Epidermal melanocyte (primary cell): Measurements from ENCODE around the gene SEPTIN1.

Source experiments
- DNase-seq: peaks from one replicate; pipeline ENCODE4 v3.0.0; 2011; ENCODE audit warnings: low spot score; ENCODE audit not compliant: insufficient read length

SEPTIN1 gene, protein sequence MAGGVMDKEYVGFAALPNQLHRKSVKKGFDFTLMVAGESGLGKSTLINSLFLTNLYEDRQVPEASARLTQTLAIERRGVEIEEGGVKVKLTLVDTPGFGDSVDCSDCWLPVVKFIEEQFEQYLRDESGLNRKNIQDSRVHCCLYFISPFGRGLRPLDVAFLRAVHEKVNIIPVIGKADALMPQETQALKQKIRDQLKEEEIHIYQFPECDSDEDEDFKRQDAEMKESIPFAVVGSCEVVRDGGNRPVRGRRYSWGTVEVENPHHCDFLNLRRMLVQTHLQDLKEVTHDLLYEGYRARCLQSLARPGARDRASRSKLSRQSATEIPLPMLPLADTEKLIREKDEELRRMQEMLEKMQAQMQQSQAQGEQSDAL

DNA sequence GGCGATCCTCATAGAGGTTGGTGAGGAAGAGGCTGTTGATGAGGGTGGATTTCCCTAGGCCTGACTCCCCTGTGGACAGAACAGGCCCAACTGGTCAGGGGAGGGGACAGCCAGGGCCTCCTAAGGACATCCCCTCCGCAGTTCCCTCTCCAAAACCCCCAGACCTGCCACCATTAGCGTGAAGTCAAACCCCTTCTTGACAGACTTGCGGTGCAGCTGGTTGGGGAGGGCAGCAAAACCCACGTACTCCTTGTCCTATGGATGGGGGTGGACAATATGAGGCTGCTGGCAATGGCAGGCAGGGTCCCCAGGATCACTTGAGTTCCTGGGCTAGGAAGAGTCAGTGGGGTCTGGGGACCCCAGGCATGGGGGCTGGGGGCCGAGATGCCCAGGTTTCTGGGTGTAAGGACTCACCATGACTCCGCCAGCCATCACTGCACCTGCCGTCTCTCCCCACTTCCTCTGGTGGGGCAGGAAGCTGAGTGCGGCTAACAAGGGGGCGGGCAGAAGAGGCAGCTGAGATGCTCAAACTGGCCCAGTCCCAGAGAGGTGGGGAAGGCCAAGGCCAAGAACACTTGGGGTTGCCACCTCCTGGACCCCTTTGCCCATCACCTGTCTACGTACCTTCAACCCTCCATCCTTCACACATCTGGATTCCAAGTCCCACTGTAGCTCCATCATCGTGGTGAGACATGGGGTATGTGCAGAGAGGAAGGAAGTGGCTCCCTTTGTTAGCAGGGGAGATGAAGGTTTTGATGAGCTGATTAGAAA is at the start of gene SEPTIN1:
TSS of gene SEPTIN1 (minus strand) at position 451 of the 771 bp plus-strand sequence. CDS start at position 432, 19 bp downstream.
- DNase-seq, result no peak

DNA sequence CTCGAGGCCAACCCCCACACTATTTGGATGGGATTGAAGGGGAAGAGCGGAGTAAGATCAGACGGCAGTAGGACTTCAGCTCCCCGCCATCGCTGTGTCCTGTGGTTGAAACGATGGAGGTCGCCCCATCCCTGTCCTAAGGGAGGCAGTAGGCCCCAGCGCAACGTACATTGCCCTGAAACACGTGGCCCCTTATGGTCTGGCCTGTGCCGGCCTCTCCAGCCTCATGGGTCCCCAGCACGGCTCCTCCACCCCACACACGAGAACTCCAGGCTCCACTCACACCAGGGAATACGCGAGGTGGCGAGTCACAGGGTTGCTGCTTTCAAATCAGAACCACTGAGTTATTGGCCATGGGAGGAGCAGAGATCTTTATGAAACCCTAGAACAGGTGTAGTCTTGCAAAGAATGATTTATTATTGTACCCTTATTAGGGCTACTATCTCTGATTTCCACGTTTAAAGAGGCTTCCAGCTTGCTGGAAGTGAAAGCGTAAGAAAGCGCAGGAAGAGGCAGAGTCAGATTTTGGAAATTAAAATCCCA is 48.1 kb upstream of the SEPTIN1 start:
- DNase-seq, result no peak

DNA sequence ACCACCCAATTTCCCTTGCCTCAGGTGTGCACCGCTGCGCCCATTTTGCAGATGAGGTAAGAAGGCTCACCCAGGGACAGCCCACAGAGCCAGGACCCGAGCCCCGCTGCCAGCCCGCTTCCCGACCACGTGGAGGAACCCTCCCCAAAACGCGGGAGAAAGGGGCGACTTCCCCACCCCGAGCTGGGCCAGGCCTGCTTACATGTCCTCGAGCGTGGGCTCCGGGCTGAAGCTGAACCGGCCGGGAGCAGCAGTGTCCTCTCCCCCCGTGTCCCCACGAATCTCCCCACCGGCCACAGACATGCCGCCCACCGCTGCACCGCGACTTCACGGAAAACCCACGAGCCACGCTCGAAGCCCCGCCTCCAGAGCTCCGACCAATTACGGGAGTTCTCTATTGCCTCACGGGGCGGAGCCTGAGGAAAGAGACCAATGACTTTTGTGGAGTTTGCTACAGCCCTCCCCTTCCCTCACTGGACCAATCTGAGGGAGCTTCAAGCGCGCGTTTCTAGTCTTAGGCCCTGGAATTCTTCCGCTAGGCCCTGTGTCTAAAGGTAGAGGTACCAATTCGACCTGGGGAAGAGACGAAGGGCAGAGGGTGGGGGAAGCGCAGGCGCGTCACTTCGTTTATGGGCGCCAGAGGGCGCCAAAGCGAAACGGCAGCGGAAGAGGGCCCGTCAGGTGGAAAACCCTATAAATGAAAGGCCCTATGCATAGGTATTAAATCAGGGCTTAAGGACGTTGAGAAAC is 47.5 kb upstream of the SEPTIN1 start, which contains the start of gene DCTPP1:
TSS of gene DCTPP1 (minus strand) at position 353 of the 750 bp plus-strand sequence. CDS start at position 303, 50 bp downstream.
- peak; percentile 95 for DNase-seq

DNA sequence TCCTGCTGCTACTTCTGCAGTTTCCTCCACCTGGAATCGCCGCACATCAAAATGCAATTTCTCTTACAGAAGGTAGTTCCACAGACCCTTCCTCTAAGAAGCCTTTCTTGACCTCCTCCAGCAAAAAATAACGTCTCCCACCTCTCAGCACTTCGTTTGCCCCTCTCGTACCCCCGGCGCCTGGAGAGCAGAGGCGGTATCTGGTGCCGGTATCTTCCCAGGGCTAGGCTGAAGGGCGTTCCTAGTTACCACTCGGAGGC is 47.0 kb upstream of the SEPTIN1 start:
- no peak for DNase-seq

DNA sequence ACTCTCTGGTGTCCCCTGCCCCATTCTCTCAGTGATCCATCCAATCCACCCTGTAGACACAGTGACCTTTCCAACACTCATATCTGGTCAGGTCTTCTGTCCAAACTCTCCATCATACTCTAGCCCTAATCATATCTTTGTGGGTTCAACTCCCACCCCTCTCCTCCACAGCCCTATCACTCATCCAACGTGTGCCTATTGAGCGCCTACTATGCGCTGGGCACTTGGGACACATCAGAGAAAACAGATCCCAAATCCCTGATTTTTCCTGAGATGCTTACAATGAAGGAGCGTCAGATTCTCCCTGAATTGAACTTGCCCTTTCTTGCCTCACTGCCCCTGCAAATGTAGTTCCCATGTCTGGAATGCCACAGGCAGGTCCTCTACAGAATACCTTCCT is 45.7 kb upstream of the SEPTIN1 start:
- DNase-seq, result no peak

DNA sequence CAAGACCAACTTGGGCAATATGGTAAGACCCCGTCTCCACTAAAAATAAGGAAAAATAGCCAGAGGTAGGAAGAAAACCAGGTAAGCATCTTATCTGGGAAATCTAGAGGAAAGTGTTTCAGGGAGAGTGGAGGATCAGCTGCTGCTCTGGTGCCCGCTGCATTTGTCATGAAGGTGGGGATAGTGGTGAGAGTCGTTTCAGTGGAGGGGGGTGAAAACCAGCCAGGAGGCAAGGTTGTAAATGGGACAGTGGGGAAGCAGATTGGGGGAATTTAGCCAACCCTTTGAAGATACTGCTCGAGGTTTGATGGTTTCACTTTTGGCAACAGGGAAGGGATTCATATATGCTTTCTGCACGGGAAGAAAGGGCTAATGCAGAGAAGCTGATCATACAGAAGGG is 38.6 kb upstream of the SEPTIN1 start:
- DNase-seq, result no peak

DNA sequence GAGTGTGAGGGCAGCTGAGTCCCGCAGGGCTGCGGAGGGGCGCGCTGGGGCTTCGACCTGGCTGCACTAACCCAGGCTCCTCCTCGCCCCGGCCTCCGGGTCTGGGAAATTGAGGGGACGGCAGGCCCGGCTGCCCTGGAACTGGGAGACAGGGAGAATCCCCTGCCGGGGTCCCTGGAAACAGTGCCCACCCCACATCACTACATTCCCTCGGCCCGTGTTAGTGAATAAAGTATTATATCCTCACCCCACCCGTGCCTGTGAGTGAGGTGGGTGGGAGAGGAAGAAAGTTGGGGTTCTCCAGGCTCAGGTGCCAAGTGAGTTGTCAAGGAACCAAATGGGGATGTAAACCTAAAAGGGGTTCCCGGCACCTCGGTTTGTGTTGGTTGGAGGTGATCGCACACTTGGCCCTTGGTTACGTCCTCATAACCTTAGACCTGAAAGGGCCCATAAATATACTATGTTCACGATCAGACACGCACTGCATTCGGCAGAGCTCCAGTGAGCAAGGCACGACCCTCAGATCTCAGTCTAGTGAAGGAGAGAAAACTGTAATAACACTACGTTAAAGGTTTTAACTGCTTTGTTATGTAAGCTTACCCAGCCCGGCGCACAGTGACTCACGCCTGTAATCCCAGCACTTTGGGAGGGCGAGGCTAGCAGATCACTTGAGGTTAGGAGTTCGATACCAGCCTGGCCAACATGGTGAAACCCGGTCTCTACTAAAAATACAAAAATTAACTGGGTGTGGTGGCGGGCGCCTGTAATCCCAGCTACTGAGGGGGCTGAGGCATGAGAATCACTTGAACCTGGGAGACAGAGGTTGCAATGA is 36.2 kb upstream of the SEPTIN1 start:
- DNase-seq, result no peak

DNA sequence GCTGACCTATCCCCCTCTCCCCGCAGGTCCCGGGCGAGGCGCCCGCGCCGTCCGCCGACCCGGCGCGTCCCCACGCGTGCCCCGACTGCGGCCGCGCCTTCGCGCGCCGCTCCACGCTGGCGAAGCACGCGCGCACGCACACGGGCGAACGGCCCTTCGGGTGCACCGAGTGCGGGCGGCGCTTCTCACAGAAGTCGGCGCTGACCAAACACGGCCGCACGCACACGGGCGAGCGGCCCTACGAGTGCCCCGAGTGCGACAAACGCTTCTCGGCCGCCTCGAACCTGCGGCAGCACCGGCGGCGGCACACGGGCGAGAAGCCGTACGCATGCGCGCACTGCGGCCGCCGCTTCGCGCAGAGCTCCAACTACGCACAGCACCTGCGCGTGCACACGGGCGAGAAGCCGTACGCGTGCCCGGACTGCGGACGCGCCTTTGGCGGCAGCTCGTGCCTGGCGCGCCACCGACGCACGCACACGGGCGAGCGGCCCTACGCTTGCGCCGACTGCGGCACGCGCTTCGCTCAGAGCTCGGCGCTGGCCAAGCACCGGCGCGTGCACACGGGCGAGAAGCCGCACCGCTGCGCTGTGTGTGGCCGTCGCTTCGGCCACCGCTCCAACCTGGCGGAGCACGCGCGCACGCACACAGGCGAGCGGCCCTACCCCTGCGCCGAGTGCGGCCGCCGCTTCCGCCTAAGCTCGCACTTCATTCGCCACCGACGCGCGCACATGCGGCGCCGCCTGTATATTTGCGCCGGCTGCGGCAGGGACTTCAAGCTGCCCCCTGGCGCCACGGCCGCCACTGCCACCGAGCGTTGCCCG is 35.4 kb upstream of the SEPTIN1 start:
- no peak for DNase-seq

DNA sequence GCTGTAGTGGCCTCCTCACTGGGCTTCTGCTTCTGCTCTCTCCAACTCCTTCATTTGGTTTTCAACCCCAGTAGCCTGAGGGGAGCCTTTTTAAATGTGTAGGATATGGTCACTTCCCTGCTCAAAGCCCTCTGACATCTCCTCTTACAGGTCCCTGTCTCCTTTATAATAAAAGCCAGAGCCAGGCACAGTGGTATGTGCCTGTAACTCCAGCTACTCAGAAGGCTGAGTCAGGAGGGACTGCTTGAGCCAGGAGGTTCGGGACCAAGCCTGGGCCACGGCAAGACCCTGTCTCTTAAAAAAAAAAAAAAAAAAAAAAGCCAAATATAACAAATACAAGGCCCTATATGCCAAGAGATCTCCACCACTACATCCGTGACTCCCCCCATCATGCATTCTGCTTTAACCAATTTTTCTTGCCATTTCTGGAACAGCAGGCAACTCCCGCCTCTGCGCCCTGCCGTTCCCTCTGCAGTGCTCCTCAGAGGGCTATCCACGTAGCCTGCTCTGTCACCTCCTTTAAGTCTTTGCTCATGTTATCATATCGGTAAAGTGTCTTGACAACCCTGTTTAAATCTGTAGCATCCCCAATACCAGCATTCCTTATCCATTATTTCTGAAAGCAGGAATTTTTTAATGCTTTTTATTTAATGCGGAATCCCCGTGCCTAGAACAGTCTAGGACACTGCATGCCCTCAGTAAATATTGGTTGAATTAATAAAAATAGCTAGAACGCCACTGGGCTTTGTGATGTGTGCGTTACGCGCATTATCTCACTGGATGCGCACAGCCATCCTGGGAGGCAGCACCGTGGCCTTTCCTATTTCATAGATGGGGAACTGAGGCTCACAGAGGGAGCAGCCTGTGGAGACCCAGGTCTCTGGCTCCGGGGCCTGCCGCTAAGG is 34.5 kb upstream of the SEPTIN1 start:
- DNase-seq, result no peak

DNA sequence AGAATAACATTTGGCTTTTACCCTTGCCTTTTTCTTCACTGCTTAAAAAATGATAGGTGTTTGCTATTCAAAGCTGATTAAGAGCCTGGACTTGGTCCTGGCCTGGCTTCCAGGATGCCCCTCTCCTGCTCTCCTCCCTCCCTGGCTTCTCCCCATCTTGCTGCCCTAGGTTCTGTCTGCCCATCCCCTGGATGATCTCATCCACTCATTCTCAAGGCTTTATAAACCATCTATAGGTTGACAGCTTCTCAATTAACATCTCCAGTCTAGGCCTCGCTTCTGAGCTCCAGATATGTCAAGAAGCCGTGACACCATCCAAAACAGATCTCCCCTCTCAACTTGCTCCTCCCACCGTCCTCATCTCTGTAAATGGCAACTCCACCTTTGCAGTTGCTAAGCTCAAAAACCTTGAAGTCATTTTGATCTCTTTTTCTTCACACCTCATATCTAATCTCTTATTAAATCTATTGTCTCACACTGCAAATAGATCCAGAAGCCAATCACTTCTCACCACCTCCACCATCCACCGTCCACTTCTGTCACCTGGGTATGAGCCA is 33.8 kb upstream of the SEPTIN1 start:
- no peak for DNase-seq

DNA sequence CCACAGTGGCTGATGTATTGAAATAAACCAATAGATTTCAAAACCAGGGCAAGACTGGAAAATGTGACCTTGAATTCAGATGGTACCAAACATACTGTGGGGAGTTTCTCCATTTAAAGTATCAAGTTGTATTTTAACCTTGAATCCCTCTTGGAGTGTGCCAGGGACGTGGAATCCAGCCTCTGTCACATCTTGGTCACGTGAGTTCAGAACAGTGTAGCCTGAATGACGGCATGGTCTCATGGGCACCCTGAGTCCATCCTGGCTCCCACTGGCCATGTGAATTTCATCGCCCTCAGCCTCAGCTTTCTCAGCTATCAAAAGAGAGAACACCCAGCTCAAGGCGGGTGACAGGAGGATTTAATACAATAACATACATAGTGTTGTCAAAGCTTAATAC is 31.8 kb upstream of the SEPTIN1 start:
- DNase-seq, result no peak

DNA sequence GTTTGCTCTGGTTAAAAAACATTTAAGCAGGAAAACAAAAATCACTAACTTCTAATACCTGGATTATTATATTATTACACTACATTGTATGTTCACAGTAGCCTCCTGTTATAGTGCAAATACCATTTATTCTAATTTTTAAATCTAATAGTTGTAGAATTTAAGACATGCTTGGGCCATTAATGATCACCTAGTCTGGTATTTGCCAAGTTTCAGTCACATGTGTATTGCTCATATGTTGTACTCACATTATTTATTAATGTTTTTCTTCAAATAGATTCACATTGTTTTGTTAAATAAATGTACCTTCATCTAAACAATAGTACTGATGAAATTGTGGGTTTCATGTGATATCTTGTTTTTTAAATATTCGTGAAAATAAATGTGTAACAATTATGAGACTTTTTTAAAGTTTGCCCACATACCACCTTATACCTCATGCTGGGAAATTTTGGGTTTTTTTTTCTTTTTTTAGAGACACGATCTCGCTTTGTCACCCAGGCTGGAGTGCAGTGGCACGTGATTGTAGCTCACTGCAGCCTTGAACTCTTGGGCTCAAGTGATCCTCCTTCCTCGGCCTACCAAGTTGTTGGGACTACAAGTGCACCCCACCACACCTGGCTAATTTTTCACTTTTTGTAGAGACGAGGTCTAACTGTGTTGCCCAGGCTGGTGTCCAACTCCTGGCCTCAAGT is 30.9 kb upstream of the SEPTIN1 start:
- no peak for DNase-seq

DNA sequence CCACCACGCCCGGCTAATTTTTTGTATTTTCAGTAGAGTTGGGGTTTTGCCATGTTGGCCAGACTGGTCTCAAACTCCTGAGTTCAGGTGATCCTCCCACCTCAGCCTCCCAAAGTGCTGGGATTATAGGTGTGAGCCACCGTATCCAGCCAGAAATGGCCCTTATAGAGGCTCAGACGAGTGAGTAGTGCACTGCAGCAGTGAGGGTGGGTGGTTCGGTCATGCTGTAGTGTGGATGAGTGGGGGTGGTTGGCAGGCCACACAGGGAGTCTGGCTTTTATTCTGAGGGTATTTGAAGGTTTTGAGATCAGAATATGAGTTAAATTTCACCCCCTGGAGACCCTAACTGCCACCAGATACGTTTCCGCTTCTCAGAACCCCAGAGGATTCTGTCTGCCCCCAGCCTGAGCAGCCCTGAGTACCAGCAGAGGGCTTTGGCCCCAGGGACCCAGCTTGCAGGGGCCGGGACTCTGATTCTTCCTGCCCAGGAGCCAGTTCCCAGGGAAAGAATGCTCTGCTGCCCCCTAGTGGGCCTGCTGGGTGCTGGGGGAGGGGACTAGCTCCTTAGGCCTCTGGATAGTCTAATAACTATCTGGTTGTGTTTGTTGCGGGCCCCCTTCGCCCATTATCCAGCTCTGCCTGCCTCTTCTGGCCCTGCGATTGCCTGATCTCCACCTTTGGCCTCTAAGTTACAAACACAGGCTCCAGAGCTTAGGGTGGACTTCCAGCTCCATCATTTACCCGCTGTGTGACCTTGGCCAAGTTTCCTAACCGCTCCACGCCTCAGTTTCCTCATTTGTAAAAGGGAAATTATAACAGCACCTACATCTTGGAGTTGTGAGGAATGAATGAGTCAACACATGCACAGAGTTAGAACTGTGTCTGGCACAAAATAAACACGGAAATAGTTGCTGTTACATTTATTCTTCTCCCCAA is 27.0 kb upstream of the SEPTIN1 start:
- peak; percentile 86 for DNase-seq

DNA sequence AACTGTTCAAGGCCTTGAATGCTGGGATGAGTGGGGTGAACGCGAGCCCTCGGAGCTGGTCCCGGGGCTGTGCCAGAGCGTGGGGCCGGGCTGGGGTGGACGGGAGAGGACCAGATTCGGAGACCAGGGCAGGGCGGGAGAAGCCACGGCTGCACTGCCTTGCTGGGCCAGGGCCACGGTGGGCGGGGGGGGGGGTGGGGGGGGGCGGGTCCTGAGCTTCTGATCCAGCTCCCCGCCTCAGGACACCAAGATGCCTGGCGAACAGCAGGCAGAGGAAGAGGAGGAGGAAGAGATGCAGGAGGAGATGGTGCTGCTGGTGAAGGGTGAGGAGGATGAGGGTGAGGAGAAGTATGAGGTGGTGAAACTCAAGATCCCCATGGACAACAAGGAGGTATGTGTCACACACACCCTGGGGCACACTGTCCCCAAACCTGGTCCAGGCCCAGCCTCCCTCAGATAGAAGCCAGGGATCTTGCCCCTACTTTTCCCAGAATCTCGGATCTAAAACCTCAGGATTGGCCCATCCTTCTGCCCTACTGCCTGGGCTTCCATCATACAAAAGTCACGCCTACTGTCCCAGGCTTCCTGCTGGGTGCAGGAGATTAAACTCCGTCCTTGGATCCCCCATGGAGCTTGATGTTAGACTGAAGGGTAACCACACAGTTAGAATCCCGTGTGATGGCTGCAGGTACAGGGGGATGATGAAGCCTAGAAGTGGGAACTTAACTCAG is 25.6 kb upstream of the SEPTIN1 start:
- DNase-seq, result peak; percentile 23

DNA sequence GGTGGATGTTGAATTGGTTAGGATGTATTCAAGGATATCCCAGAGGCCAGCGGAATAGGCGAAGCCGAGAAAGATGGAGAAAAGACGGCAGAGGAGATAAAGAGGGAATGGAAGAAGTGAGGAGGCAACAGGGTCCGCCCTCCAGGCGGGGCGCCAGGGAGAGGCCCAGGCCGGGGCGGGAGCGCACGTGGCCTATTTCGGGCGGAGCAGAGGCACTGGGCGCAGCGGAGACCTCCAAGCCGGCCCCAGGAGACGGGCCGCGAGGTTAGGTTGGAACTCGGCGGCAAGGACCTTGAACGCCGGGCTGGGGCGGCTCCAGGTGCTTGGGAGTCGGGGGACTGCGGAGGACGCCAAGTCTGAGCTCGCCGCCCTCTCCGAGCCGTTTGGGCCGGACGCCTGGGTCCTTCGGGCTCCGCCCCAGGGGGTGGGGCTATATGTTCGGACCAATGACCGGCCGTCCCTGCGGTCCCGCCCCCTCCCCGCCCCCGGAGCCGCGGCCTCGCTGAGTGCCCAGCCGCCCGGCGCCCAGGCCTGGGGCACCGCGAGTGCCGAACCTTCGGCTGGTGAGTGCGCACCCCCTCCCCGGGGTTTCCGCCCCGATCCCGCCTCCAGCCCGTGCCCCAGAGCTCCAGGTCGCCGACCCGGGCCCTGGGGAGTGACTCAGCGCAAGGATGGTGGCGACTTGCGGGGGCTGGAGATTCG is 24.9 kb upstream of the SEPTIN1 start, which contains the start of gene ZNF771:
TSS of gene ZNF771 (plus strand) at position 505 of the 702 bp plus-strand sequence. CDS start 448 bp downstream, outside the sequence.
- DNase-seq, result peak; percentile 87

DNA sequence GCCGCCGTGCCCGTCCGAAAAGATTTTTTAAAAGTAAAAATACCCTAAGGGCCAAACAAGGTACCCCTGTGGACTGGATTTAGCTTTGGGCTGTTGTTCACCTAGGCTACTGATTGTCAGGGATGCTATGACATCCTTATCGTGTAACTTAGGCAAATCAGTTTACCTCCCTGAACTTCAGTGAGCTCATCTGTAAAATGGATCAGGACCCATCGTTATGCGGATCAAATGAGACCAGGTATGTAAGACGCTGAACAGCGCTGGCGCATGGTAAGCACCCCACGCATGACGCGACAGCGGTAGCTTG is 24.4 kb upstream of the SEPTIN1 start:
- DNase-seq, result no peak
